Calu3 (cell line): ENCODE measurements around the gene LGALS4. TPM values are rescaled to one million over a fixed set of nuclear protein-coding genes. Genes with fewer than 3 reads are reported as not detected.
"Not testable (repeated sequence)": the region's sequence is repeated elsewhere in the genome, so short reads cannot be mapped to it uniquely, and the experiment has no call there.

Experiments used
- BruUV-seq: library from RNA; stranded (reverse); fragments of 400-500 nt; replicated peaks from 2 replicates; lab custom pipeline; 2021; lab: Mats Ljungman, UMichigan
- CTCF ChIA-PET: fragments of 300-600 bp; sonication (Branson Sonifier 250); formaldehyde crosslinking; loops from one replicate; lab custom pipeline; 2022; ENCODE audit warnings: antibody characterized with exemption; lab: Charles Lee
- DNase-seq: peaks from one replicate; pipeline ENCODE4 v3.0.0; 2022
- H3K27ac Mint-ChIP-seq: one replicate; pipeline ENCODE4 v1.8.0; 2022; ENCODE audit warnings: mixed read lengths; ENCODE audit not compliant: unreplicated experiment
- H3K27me3 Mint-ChIP-seq: one replicate; pipeline ENCODE4 v1.8.0; 2022; ENCODE audit warnings: mixed read lengths; ENCODE audit not compliant: unreplicated experiment
- H3K36me3 Mint-ChIP-seq: one replicate; pipeline ENCODE4 v1.8.0; 2022; ENCODE audit warnings: mild to moderate bottlenecking, moderate library complexity, mixed read lengths; ENCODE audit not compliant: insufficient read depth, unreplicated experiment
- H3K4me1 Mint-ChIP-seq: one replicate; pipeline ENCODE4 v1.8.0; 2022; ENCODE audit warnings: mild to moderate bottlenecking, low read depth, mixed read lengths; ENCODE audit not compliant: unreplicated experiment
- H3K4me3 Mint-ChIP-seq: one replicate; pipeline ENCODE4 v1.8.0; 2022; ENCODE audit warnings: mild to moderate bottlenecking, low read depth, moderate library complexity, mixed read lengths; ENCODE audit not compliant: unreplicated experiment
- H3K9me3 Mint-ChIP-seq: one replicate; pipeline ENCODE4 v1.8.0; 2022; ENCODE audit warnings: low read depth, mixed read lengths; ENCODE audit not compliant: unreplicated experiment
- CTCF ChIP-seq: fragments of 200-600 bp; IDR thresholded peaks from one replicate; pipeline ENCODE4 v1.8.0; 2022; ENCODE audit warnings: antibody characterized with exemption; ENCODE audit not compliant: unreplicated experiment
- intact Hi-C: fragments of 100-400 bp; cut with micrococcal nuclease; formaldehyde crosslinking; loops from one replicate; pipeline ENCODE4 v1.10.0; 2022; ENCODE audit not compliant: unreplicated experiment
- total RNA-seq: library from RNA; stranded (reverse); gene quantifications from 2 replicates; pipeline ENCODE4 v1.2.3, GENCODE V29; 2022

The LGALS4 gene
- total RNA-seq, 1 experiment from 2014 or later, result 321 TPM

GRCh38 chr19:38788478-38789243 lies 24.1 kb downstream of the LGALS4 start, which contains the start of gene LGALS7B:
TSS of gene LGALS7B (plus strand) at chr19:38789200. CDS start at chr19:38789227, 27 bp downstream.
- no peaks in the 10 kb centered on the region for H3K9me3 Mint-ChIP-seq
- no peaks in the 10 kb centered on the region for H3K27me3 Mint-ChIP-seq
- no peak for DNase-seq
- TF ChIP-seq CTCF, result no peak
- CTCF ChIA-PET, result no interaction called here
- no TSS peak for BruUV-seq
- H3K36me3 Mint-ChIP-seq, result no peaks in the 10 kb centered on the region
- no peak within 1 kb of the TSS for H3K4me3 Mint-ChIP-seq
- peak within 1 kb of the TSS; percentile 19 for H3K27ac Mint-ChIP-seq
- intact Hi-C loops, result no loop called here
- H3K4me1 Mint-ChIP-seq, result peaks cover 24% of the 10 kb centered on the region

DNA sequence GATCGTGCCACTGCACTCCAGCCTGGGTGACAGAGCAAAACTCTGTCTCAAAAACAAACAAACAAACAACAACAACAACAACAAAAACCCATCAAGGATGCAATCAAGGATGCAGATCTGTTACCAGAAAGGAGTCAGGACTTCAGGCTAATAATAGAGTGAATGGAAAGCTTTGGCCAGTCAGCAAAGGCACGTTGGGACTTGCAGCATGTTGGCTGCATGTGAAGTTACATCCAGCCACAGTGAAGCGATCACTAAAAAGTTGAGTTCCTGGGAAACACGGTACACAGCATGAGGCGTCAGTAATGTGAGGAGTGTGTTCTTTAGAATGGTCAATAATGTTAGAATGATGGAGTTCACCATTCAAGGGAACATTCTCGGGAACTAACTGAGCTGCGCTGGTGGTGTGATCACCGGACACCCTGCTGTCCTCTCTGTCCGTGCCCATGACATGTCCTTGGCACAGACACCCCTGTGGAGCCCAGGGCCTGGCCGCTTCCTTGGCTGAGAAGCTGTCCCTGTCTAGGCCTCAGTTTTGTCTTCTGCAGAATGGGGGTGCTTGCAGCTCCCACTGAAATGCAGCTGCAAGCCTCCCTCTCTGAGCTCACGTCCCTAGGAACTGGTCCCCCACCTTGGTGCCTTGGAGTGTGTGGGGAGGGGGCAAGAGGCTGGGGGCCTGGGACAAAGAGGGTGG lies 26.0 kb downstream of the LGALS4 start:
- no TSS peak for BruUV-seq
- CTCF ChIA-PET, result no interaction called here
- H3K27ac Mint-ChIP-seq, result no peak overlapping the region
- no peaks in the 10 kb centered on the region for H3K9me3 Mint-ChIP-seq
- no peak for DNase-seq
- TF ChIP-seq CTCF, result no peak
- H3K4me3 Mint-ChIP-seq, result no peak overlapping the region
- intact Hi-C loops, result no loop called here
- no peaks in the 10 kb centered on the region for H3K27me3 Mint-ChIP-seq
- peaks cover 24% of the 10 kb centered on the region for H3K4me1 Mint-ChIP-seq
- H3K36me3 Mint-ChIP-seq, result no peaks in the 10 kb centered on the region

GRCh38 chr19:38786061-38786460 lies 26.7 kb downstream of the LGALS4 start:
- H3K36me3 Mint-ChIP-seq, H3K4me3 Mint-ChIP-seq, H3K27ac Mint-ChIP-seq, H3K9me3 Mint-ChIP-seq, H3K27me3 Mint-ChIP-seq, intact Hi-C loops, BruUV-seq, CTCF ChIA-PET, DNase-seq: not testable (repeated sequence)
- H3K4me1 Mint-ChIP-seq, result peaks cover 24% of the 10 kb centered on the region

DNA sequence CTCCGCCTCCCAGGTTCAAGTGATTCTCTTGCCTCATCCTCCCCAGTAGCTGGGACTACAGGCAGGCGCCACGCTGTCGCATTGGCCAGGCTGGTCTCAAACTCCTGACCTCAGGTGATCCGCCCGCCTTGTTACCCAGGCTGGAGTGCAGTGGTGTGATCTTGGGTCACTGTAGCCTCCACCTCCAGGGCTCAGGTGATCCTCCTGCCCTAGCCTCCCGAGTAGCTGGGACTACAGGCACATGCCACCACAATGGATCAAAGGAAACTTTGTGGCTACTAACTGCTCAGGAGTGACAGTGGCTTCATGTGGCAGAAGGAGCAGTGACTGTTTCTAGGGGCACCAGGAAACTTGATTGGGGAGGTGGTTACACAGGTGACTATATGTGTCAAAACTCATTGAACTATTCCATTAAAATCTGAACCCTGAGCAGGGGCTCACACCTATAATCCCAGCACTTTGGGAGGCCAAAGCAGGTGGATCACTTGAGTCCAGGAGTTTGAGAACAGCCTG lies 27.5 kb downstream of the LGALS4 start:
- intact Hi-C loops, result no loop called here
- CTCF ChIA-PET, result no interaction called here
- no peaks in the 10 kb centered on the region for H3K36me3 Mint-ChIP-seq
- BruUV-seq, result no TSS peak
- TF ChIP-seq CTCF, result no peak
- H3K27me3 Mint-ChIP-seq, result no peaks in the 10 kb centered on the region
- DNase-seq, result no peak
- no peak overlapping the region for H3K27ac Mint-ChIP-seq
- no peaks in the 10 kb centered on the region for H3K9me3 Mint-ChIP-seq
- peaks cover 24% of the 10 kb centered on the region for H3K4me1 Mint-ChIP-seq
- no peak overlapping the region for H3K4me3 Mint-ChIP-seq
